Lung (tissue), 12 donors: ENCODE results near the gene OAF. TPM values are rescaled to one million over a fixed set of nuclear protein-coding genes. Genes with fewer than 3 reads are reported as not detected.

Source experiments
- ATAC-seq: fragments of 200-7000 bp; cut with Tn5 transposase; one replicate; pipeline ENCODE4 v1.9.1; 2020; ENCODE audit warnings: moderate number of reproducible peaks; ENCODE audit not compliant: insufficient read depth, low FRiP score
- DNase-seq, 3 donors: peaks; one replicate each; pipeline ENCODE4 v3.0.0-alpha.2; 2013 to 2017
- H3K27ac ChIP-seq, 2 donors: one replicate each; pipeline ENCODE4 v1.5.1; 2013; ENCODE audit warnings: mild to moderate bottlenecking in 2 of 2, moderate library complexity in 2 of 2, control low read depth in 1 of 2, inconsistent platforms in 1 of 2, low read depth in 1 of 2, low read length in 1 of 2
- H3K27me3 ChIP-seq, 3 donors: one replicate each; pipeline ENCODE4 v1.5.1; 2013; ENCODE audit warnings: low read length in 2 of 3; ENCODE audit not compliant: control insufficient read depth in 3 of 3, insufficient read depth in 3 of 3
- H3K36me3 ChIP-seq, 4 donors: one replicate each; pipeline ENCODE4 v1.5.1; 2013; ENCODE audit warnings: low read length in 4 of 4, mild to moderate bottlenecking in 1 of 4, moderate library complexity in 1 of 4; ENCODE audit not compliant: control insufficient read depth in 4 of 4, insufficient read depth in 4 of 4
- H3K4me1 ChIP-seq, 5 donors: one replicate each; pipeline ENCODE4 v1.5.1; 2013; ENCODE audit warnings: low read length in 5 of 5, mild to moderate bottlenecking in 2 of 5, moderate library complexity in 1 of 5; ENCODE audit not compliant: control insufficient read depth in 5 of 5, insufficient read depth in 5 of 5
- H3K4me3 ChIP-seq: one replicate; pipeline ENCODE4 v1.5.1; 2013; ENCODE audit warnings: mild to moderate bottlenecking, control low read depth, moderate library complexity
- H3K9ac ChIP-seq, 2 donors: one replicate each; pipeline ENCODE4 v1.5.1; 2013; ENCODE audit warnings: low read length in 2 of 2, control low read depth in 1 of 2; ENCODE audit not compliant: insufficient read depth in 1 of 2
- H3K9me3 ChIP-seq, 4 donors: one replicate each; pipeline ENCODE4 v1.5.1; 2013; ENCODE audit warnings: low read length in 3 of 4, mild to moderate bottlenecking in 1 of 4, moderate library complexity in 1 of 4; ENCODE audit not compliant: control insufficient read depth in 4 of 4, insufficient read depth in 3 of 4
- CTCF ChIP-seq: IDR thresholded peaks from 2 replicates; pipeline ENCODE4 v1.5.1; 2012; ENCODE audit warnings: mild to moderate bottlenecking; ENCODE audit errors: control extremely low read depth, extremely low read depth
- WGBS, 2 donors: extraction: QIAGEN DNeasy Blood & Tissue Kit; methylation state at CpG; one replicate each; pipeline ENCODE4 v1.1.7; 2013; 5-methylcytosine and 5-hydroxymethylcytosine counted together
- polyA plus RNA-seq, 2 donors: library from polyadenylated mRNA; stranded (reverse); fragments of 200-250 nt; gene quantifications; one replicate each; pipeline ENCODE4 v1.2.1, GENCODE V29; 2013
- total RNA-seq, 2 donors: library from RNA; depleted of rRNA in 1 of 2; stranded (reverse); fragments of >200 nt in 1 of 2; gene quantifications; one replicate each; pipeline ENCODE4 v1.2.1, GENCODE V29; 2014 to 2021
- donor health status: control.
- donor health status: control.
- donor health status: Bipolar disorder and iron deficiency.
- donor health status: healthy.
- donor health status: DM: yes; HTN: yes; CAD: no.

The OAF gene
- total and polyA plus RNA-seq, 4 donors = 7.7 to 27.4 (median 12.0) TPM

DNA sequence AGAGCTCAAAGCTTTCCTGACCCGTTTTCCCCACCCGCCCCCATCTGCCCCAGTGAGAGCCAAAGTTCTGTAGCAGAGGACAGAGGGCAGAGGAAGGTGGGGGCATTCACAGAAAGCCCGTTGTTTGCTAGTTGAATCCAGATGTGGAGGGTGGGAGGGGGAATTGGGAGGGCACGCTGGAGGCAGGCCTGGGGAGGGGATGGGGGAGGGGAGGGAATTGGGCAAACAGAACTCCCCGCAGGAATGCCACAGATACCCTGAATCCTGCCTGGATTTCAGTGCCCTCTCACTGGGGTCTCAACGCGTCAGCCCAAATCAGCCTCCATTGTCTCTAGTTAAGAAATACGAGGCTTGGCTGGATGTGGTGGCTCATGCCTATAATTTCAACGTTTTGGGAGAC is 12.9 kb upstream of the OAF start:
- H3K27me3 ChIP-seq = no peaks in the 10 kb centered on the region
- no peak for DNase-seq
- no peak overlapping the region for H3K4me3 ChIP-seq
- H3K27ac ChIP-seq = no peak overlapping the region
- H3K9me3 ChIP-seq = peaks cover 0 to 2% (median 0%) of the 10 kb centered on the region in 4 donors
- 76 to 81% methylated on average over 9 of the region's 9 CpGs for WGBS, 2 donors
- no peaks in the 10 kb centered on the region for H3K36me3 ChIP-seq
- no peak for TF ChIP-seq CTCF
- no peak for ATAC-seq
- H3K4me1 ChIP-seq = peaks cover 0 to 32% (median 9%) of the 10 kb centered on the region in 5 donors
- H3K9ac ChIP-seq = no peak overlapping the region

GRCh38 chr11:120198403-120198786 is 12.4 kb upstream of the OAF start:
- no peak for DNase-seq
- 72 to 79% methylated on average over 5 of the region's 5 CpGs for WGBS, 2 donors
- no peak for ATAC-seq
- H3K4me3 ChIP-seq = no peak overlapping the region
- H3K9me3 ChIP-seq = peaks cover 0 to 2% (median 0%) of the 10 kb centered on the region in 4 donors
- H3K4me1 ChIP-seq = peaks cover 0 to 32% (median 9%) of the 10 kb centered on the region in 5 donors
- TF ChIP-seq CTCF = no peak
- no peaks in the 10 kb centered on the region for H3K27me3 ChIP-seq
- H3K9ac ChIP-seq = no peak overlapping the region
- no peak overlapping the region for H3K27ac ChIP-seq
- no peaks in the 10 kb centered on the region for H3K36me3 ChIP-seq

GRCh38 chr11:120198787-120199469 is 11.9 kb upstream of the OAF start:
- DNase-seq = no peak
- 83 to 89% methylated on average over 9 of the region's 9 CpGs for WGBS, 2 donors

More at GRCh38 chr11:120198787-120199469, 11.9 kb upstream of the OAF start:
- TF ChIP-seq CTCF = no peak
- no peak overlapping the region for H3K4me3 ChIP-seq
- H3K4me1 ChIP-seq = peaks cover 0 to 35% (median 13%) of the 10 kb centered on the region in 5 donors
- no peak for ATAC-seq
- no peak overlapping the region for H3K9ac ChIP-seq
- no peak overlapping the region for H3K27ac ChIP-seq
- no peaks in the 10 kb centered on the region for H3K27me3 ChIP-seq
- H3K36me3 ChIP-seq = no peaks in the 10 kb centered on the region
- peaks cover 0 to 2% (median 0%) of the 10 kb centered on the region in 4 donors for H3K9me3 ChIP-seq
